Testis (tissue), 3 donors: ENCODE measurements around the gene DST. TPM values are rescaled to one million over a fixed set of nuclear protein-coding genes. Genes with fewer than 3 reads are reported as not detected.

Experiments
- DNase-seq: peaks from one replicate; pipeline ENCODE4 v3.0.0-alpha.2; 2019
- H3K27ac ChIP-seq, 2 donors: fragments of 200-600 bp; sonication (generic); one replicate each; pipeline ENCODE4 v1.5.1; 2019
- H3K27me3 ChIP-seq: fragments of 200-600 bp; sonication (generic); one replicate; pipeline ENCODE4 v1.5.1; 2019
- H3K36me3 ChIP-seq: fragments of 200-600 bp; sonication (generic); one replicate; pipeline ENCODE4 v1.5.1; 2017; ENCODE audit warnings: low read depth; ENCODE audit errors: missing control alignments
- H3K4me1 ChIP-seq: fragments of 200-600 bp; sonication (generic); one replicate; pipeline ENCODE4 v1.5.1; 2019
- H3K4me3 ChIP-seq, 2 donors: fragments of 200-600 bp; sonication (generic); one replicate each; pipeline ENCODE4 v1.5.1; 2017 to 2019
- H3K9me3 ChIP-seq: fragments of 200-600 bp; sonication (generic); one replicate; pipeline ENCODE4 v1.5.1; 2017
- POLR2A ChIP-seq: fragments of 450-650 bp; IDR thresholded peaks from one replicate; pipeline ENCODE4 v1.6.1; 2017; ENCODE audit warnings: antibody characterized with exemption, mild to moderate bottlenecking, moderate library complexity
- WGBS, 2 donors: methylation state at CpG; one replicate each; pipeline ENCODE4 v1.1.5; 2018; 5-methylcytosine and 5-hydroxymethylcytosine counted together
- intact Hi-C: fragments of 100-400 bp; cut with DNase I; formaldehyde crosslinking; loops from one replicate; pipeline ENCODE4 v1.15.1; 2023; ENCODE audit warnings: low total_unique reads
- polyA plus RNA-seq: library from polyadenylated mRNA; stranded (reverse); fragments of 350-450 nt; fragmentation: Illumina TruSeq; extraction: RNeasy Lipid Tissue Mini Kit (QIAGEN cat#74804); gene quantifications from one replicate; pipeline ENCODE4 v1.2.3, GENCODE V29; 2014; ENCODE audit warnings: low read depth, low replicate concordance; ENCODE audit not compliant: insufficient read depth
- total RNA-seq, 2 donors: library from RNA; depleted of rRNA; stranded (reverse); fragments of >200 nt; gene quantifications; one replicate each; pipeline ENCODE4 v1.2.3, GENCODE V29; 2016
- TF ChIP-seq, protein P1 (sequence below), 3 experiments: fragments of 450-650 bp in 2 of 3; fragments of 200-600 bp in 1 of 3; sonication (generic) in 1 of 3; IDR thresholded peaks; one replicate each; pipeline ENCODE4 v1.5.1; 2016 to 2019; ENCODE audit warnings: antibody characterized with exemption in 3 of 3, mild to moderate bottlenecking in 2 of 3, moderate library complexity in 1 of 3

Gene DST
- total and polyA plus RNA-seq, 3 donors from 2014 or later = 94.8 to 221 (median 175) TPM

DNA sequence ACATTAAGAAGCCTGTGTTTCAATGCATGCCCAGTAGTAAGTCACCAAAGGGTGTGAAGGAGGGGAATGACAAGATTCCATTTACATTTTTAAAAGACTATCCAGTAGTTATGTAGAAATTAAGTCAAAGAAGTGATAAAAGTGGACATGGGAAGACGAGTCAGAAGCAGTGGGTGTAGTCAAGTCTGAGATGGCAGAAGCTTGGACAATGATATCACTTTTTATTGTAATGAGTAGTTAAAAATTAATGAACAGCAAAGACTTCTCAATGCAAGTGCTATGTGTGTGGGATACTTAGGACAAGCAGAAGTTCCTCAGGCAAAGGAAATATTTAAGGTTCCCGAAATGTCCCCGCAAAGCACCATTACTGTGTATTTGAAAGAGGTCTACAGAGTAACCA, 156.0 kb downstream of the DST start:
- no peaks in the 10 kb centered on the region for H3K36me3 ChIP-seq
- DNase-seq = no peak
- WGBS, 2 donors = 95 to 98% methylated on average over 3 of the region's 3 CpGs
- no peaks in the 10 kb centered on the region for H3K27me3 ChIP-seq
- TF ChIP-seq, protein P1, sequence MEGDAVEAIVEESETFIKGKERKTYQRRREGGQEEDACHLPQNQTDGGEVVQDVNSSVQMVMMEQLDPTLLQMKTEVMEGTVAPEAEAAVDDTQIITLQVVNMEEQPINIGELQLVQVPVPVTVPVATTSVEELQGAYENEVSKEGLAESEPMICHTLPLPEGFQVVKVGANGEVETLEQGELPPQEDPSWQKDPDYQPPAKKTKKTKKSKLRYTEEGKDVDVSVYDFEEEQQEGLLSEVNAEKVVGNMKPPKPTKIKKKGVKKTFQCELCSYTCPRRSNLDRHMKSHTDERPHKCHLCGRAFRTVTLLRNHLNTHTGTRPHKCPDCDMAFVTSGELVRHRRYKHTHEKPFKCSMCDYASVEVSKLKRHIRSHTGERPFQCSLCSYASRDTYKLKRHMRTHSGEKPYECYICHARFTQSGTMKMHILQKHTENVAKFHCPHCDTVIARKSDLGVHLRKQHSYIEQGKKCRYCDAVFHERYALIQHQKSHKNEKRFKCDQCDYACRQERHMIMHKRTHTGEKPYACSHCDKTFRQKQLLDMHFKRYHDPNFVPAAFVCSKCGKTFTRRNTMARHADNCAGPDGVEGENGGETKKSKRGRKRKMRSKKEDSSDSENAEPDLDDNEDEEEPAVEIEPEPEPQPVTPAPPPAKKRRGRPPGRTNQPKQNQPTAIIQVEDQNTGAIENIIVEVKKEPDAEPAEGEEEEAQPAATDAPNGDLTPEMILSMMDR (IDR thresholded peaks at IDR 0.05) = no peak
- no peak for TF ChIP-seq POLR2A
- no peaks in the 10 kb centered on the region for H3K4me1 ChIP-seq
- no peaks in the 10 kb centered on the region for H3K9me3 ChIP-seq
- H3K27ac ChIP-seq = no peak overlapping the region
- intact Hi-C loops = no loop called here
- no peak overlapping the region for H3K4me3 ChIP-seq

DNA sequence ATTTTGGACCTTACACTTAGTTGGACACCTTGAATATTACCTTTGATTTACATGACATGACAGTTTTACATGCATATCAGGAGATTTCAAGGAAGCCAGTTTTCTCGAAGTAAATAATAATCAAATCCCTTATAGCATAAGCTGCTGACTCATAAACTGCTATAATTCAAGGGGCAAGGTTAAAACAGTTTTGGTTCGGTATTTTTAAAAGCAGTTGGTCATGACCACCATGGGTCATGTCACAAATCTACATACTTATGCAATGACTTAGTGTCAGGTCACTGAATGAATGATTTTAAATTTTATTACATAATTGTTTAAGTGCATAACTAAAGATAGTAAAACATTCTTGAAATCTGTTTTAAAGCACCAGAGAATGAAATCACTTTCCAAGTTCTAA, 158.0 kb downstream of the DST start:
- no peaks in the 10 kb centered on the region for H3K9me3 ChIP-seq
- no peak overlapping the region for H3K27ac ChIP-seq
- 73 to 86% methylated on average over 2 of the region's 2 CpGs for WGBS, 2 donors
- no peak overlapping the region for H3K4me3 ChIP-seq
- H3K27me3 ChIP-seq = no peaks in the 10 kb centered on the region
- no peak for DNase-seq
- TF ChIP-seq POLR2A = no peak
- TF ChIP-seq, protein P1 (IDR thresholded peaks at IDR 0.05) = no peak
- H3K36me3 ChIP-seq = no peaks in the 10 kb centered on the region
- H3K4me1 ChIP-seq = no peaks in the 10 kb centered on the region
- intact Hi-C loops = no loop called here

DNA sequence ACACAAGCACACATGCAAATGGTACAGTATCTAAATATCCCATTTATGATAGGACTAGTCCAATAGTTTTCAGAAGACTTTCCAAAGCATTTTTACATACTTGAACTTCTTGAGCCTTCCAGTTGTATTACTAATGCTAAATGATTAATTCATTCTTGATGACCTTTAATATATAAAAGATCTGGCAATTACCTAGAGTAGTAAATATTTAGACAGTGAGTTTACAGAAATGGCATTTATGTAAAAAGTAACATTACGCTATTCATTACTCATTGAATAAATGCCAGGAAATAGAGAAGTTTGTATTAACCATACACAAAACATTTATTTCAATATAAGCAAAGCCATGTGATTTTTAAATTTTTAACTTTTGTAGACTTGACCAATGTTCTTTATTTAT, 158.8 kb downstream of the DST start:
- TF ChIP-seq POLR2A = no peak
- TF ChIP-seq, protein P1 (IDR thresholded peaks at IDR 0.05) = no peak
- no peaks in the 10 kb centered on the region for H3K36me3 ChIP-seq
- WGBS, 2 donors = 88 to 92% methylated on average over 1 of the region's 1 CpG
- H3K4me3 ChIP-seq = no peak overlapping the region
- no peaks in the 10 kb centered on the region for H3K9me3 ChIP-seq
- H3K4me1 ChIP-seq = no peaks in the 10 kb centered on the region
- no peak for DNase-seq
- intact Hi-C loops = no loop called here
- no peaks in the 10 kb centered on the region for H3K27me3 ChIP-seq
- no peak overlapping the region for H3K27ac ChIP-seq

DNA sequence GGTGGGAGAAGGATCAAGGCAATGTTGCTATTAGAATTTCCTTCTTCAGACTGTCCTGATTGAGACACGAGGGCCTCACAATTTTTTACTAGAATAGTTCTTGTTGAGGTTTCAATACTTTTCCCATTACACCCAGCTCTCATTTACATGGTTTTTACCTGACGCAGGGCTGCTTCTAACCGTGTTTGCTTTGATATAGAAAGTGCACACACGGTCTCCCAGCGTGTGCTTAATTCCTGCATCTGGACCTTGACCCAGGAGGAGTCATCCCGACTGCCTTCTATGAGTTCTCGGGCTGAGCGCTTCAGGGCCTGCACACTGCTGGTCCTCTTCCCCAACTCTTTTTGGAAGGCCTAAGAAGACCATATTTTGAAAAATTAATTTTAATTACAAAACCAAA, 160.2 kb downstream of the DST start:
- Histone ChIP-seq H3K9me3 (no peaks in the 10 kb centered on the region), H3K4me3 (no peak overlapping the region), H3K4me1 (no peaks in the 10 kb centered on the region), H3K27me3 (no peaks in the 10 kb centered on the region), H3K36me3 (no peaks in the 10 kb centered on the region), H3K27ac (no peak overlapping the region)
- TF ChIP-seq POLR2A = no peak
- TF ChIP-seq, protein P1 (IDR thresholded peaks at IDR 0.05) = no peak
- WGBS, 2 donors = 74 to 77% methylated on average over 8 of the region's 8 CpGs
- DNase-seq = no peak
- intact Hi-C loops = no loop called here

DNA sequence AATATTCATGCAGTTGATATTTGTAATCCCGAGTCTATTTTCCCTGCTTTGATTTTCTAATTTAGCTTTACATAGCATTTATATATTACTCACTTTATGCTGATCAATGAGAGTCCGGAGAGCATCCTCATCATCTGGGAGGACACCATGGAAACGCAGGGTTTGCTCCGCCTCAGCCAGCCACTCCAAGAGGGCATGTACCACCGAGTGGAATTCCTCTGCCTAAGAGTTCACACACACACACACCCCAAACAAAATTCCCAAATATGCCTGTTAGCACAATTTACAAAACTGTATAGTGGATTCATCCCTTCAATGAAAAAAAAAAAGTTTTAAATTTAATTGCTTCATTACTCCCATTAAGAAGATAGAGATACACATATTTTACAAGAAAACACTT, 160.7 kb downstream of the DST start:
- DNase-seq = no peak
- no peak overlapping the region for H3K27ac ChIP-seq
- intact Hi-C loops = no loop called here

More for the DNA sequence above, 160.7 kb downstream of the DST start:
- H3K36me3 ChIP-seq = no peaks in the 10 kb centered on the region
- H3K4me1 ChIP-seq = no peaks in the 10 kb centered on the region
- no peaks in the 10 kb centered on the region for H3K27me3 ChIP-seq
- no peak overlapping the region for H3K4me3 ChIP-seq
- 85 to 92% methylated on average over 5 of the region's 5 CpGs for WGBS, 2 donors
- TF ChIP-seq, protein P1 (IDR thresholded peaks at IDR 0.05) = no peak
- no peak for TF ChIP-seq POLR2A
- H3K9me3 ChIP-seq = no peaks in the 10 kb centered on the region
